ENCODE results near the gene PNMA8B.

GRCh38 chr19:46471811-46472543, 23.7 kb downstream of the PNMA8B start:
- no peak for TF ChIP-seq EZH2 (IDR thresholded peaks at IDR 0.05)
- TF ChIP-seq POLR2AphosphoS5 (IDR thresholded peaks at IDR 0.05; ENCODE audit: borderline replicate concordance, low read depth, low read length) = no peak

Data from SK-N-MC (cell line).